CD14-positive monocyte (primary cell): Measurements from ENCODE around the gene SLC6A14. TPM values are rescaled to one million over a fixed set of nuclear protein-coding genes. Genes with fewer than 3 reads are reported as not detected.

ENCODE experiments used
- DNase-seq, 3 donors: peaks; one replicate each; pipeline ENCODE4 v3.0.0-alpha.2; 2011 to 2022
- H2AFZ ChIP-seq: 2 replicates; pipeline ENCODE4 v1.6.0; 2012; ENCODE audit warnings: mild to moderate bottlenecking, low read depth, low read length, inconsistent platforms; ENCODE audit not compliant: insufficient read depth, poor library complexity, severe bottlenecking
- H3K27ac ChIP-seq, 2 donors: 1 replicate in 1 of 2; 2 replicates in 1 of 2; pipeline ENCODE4 v1.5.1; 2012 to 2013; ENCODE audit warnings: low read length in 2 of 2, control low read depth in 1 of 2, inconsistent platforms in 1 of 2, low read depth in 1 of 2, mild to moderate bottlenecking in 1 of 2
- H3K27me3 ChIP-seq, 2 donors: one replicate each; pipeline versions ENCODE4 v1.6.0 to v1.6.1; 2011 to 2013; ENCODE audit warnings: low read length in 2 of 2; ENCODE audit not compliant: control insufficient read depth in 2 of 2, insufficient read depth in 2 of 2
- H3K36me3 ChIP-seq, 2 donors: replicated peaks in 1 of 2; 1 replicate in 1 of 2; 2 replicates in 1 of 2; pipeline versions ENCODE4 v1.5.1 to v1.6.1; 2012 to 2013; ENCODE audit warnings: low read length in 2 of 2, control low read depth in 1 of 2, inconsistent platforms in 1 of 2, mild to moderate bottlenecking in 1 of 2; ENCODE audit not compliant: insufficient read depth in 2 of 2, control insufficient read depth in 1 of 2
- H3K4me1 ChIP-seq, 2 donors: 1 replicate in 1 of 2; 2 replicates in 1 of 2; pipeline versions ENCODE4 v1.5.1 to v1.6.1; 2012 to 2013; ENCODE audit warnings: low read length in 2 of 2, control low read depth in 1 of 2, inconsistent platforms in 1 of 2, mild to moderate bottlenecking in 1 of 2, moderate library complexity in 1 of 2; ENCODE audit not compliant: insufficient read depth in 2 of 2, control insufficient read depth in 1 of 2
- H3K4me2 ChIP-seq: replicated peaks from 2 replicates; pipeline ENCODE3; 2012; ENCODE audit warnings: low read length, moderate library complexity, mild to moderate bottlenecking; ENCODE audit not compliant: poor library complexity, severe bottlenecking; ENCODE audit errors: extremely low read depth
- H3K4me3 ChIP-seq, 3 experiments: fragments of 200-600 bp in 1 of 3; sonication (generic) in 1 of 3; replicated peaks in 1 of 3; 1 replicate in 2 of 3; 2 replicates in 1 of 3; pipeline ENCODE4 v1.5.1; 2011 to 2013; ENCODE audit warnings: low read length in 3 of 3, mild to moderate bottlenecking in 3 of 3, control low read depth in 2 of 3, low read depth in 2 of 3, inconsistent platforms in 1 of 3, moderate library complexity in 1 of 3
- H3K79me2 ChIP-seq: 2 replicates; pipeline ENCODE4 v1.6.0; 2012; ENCODE audit warnings: mild to moderate bottlenecking, control low read depth, inconsistent platforms, low read length, moderate library complexity; ENCODE audit not compliant: insufficient read depth
- H3K9ac ChIP-seq: 2 replicates; pipeline ENCODE4 v1.6.0; 2017; ENCODE audit warnings: low read length, mild to moderate bottlenecking; ENCODE audit not compliant: insufficient read depth, poor library complexity, severe bottlenecking
- H3K9me3 ChIP-seq, 2 donors: replicated peaks in 1 of 2; 1 replicate in 1 of 2; 2 replicates in 1 of 2; pipeline versions ENCODE4 v1.5.1 to v1.6.1; 2012 to 2013; ENCODE audit warnings: low read length in 2 of 2, control low read depth in 1 of 2; ENCODE audit not compliant: control insufficient read depth in 1 of 2, insufficient read depth in 1 of 2
- H4K20me1 ChIP-seq: 2 replicates; pipeline ENCODE4 v1.6.0; 2012; ENCODE audit warnings: mild to moderate bottlenecking, low read length, control low read depth, moderate library complexity; ENCODE audit not compliant: insufficient read depth
- H3K27ac Mint-ChIP-seq, 7 donors: one replicate each; pipeline ENCODE4 v1.8.0; 2020; ENCODE audit warnings: mild to moderate bottlenecking in 7 of 7, mixed read lengths in 7 of 7, moderate library complexity in 6 of 7, inconsistent platforms in 2 of 7
- H3K27me3 Mint-ChIP-seq, 3 donors: one replicate each; pipeline ENCODE4 v1.8.0; 2021 to 2022; ENCODE audit warnings: low read depth in 3 of 3, mild to moderate bottlenecking in 3 of 3, mixed read lengths in 3 of 3, moderate library complexity in 3 of 3, inconsistent platforms in 1 of 3
- H3K36me3 Mint-ChIP-seq, 2 donors: one replicate each; pipeline ENCODE4 v1.8.0; 2020; ENCODE audit warnings: mixed read lengths in 2 of 2, inconsistent platforms in 1 of 2, mild to moderate bottlenecking in 1 of 2
- H3K4me1 Mint-ChIP-seq: one replicate; pipeline ENCODE4 v1.8.0; 2020; ENCODE audit warnings: mild to moderate bottlenecking, mixed read lengths
- H3K4me3 Mint-ChIP-seq, 2 donors: one replicate each; pipeline ENCODE4 v1.8.0; 2020; ENCODE audit warnings: mild to moderate bottlenecking in 2 of 2, mixed read lengths in 2 of 2, moderate library complexity in 1 of 2
- H3K9me3 Mint-ChIP-seq, 7 donors: one replicate each; pipeline ENCODE4 v1.8.0; 2020 to 2022; ENCODE audit warnings: mixed read lengths in 7 of 7, mild to moderate bottlenecking in 6 of 7, moderate library complexity in 6 of 7, inconsistent platforms in 2 of 7
- WGBS: methylation state at CpG from one replicate; pipeline ENCODE4 v1.1.5; 2013; ENCODE audit warnings: missing lambda C conversion rate; ENCODE audit not compliant: insufficient coverage; 5-methylcytosine and 5-hydroxymethylcytosine counted together
- intact Hi-C, 2 donors: fragments of 100-400 bp; cut with micrococcal nuclease; formaldehyde crosslinking; loops; one replicate each; pipeline versions ENCODE4 v1.15.0 to v1.15.1; 2023
- polyA plus RNA-seq, 3 donors: library from polyadenylated mRNA; depleted of rRNA in 1 of 3; unstranded in 2 of 3; stranded (reverse) in 1 of 3; fragments of 300-500 nt in 2 of 3; fragments of >200 nt in 1 of 3; fragmentation: Illumina TruSeq in 2 of 3; gene quantifications; 1 replicate in 2 of 3; 2 replicates in 1 of 3; pipeline ENCODE4 v1.2.3, GENCODE V29; 2012 to 2021
- TF ChIP-seq, protein P1 (sequence below): fragments of 200-600 bp; IDR thresholded peaks from one replicate; pipeline ENCODE4 v1.8.0; 2022; ENCODE audit warnings: antibody characterized with exemption, mild to moderate bottlenecking

SLC6A14 gene
- polyA plus RNA-seq, 3 donors: not detected

DNA sequence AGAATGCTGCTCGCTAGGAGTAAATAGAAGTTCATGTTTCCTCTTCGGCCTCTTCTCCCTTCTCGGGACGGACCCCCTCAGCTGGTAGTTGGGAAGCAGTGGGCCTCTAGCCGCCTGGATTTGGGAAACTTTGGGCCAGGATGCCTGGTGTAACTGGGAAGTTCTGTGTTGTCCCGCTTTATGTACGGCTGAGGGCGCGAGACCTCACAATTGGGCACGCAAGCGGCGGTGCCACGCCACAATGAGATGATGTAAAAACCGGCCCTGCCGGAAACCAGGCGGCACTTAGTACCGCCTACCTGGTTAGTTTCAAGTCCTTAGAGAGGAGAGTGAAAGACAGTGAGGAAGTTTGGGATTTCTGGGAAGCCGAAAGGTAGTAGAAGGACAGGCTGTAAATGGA, 26.4 kb downstream of the SLC6A14 start, which contains the start of gene CT83:
Gene CT83, minus strand, starts transcription at position 155 of the 400 bp plus-strand sequence. Its CDS starts 120 bp downstream, at position 35.
- Mint-ChIP-seq H3K4me1 (no peaks in the 10 kb centered on the region), H3K27me3 (peaks cover 0 to 3% (median 0%) of the 10 kb centered on the region in 3 donors), H3K4me3 (no peak within 1 kb of the TSS), H3K27ac (no peak within 1 kb of the TSS), H3K9me3 (no peaks in the 10 kb centered on the region), H3K36me3 (no peaks in the 10 kb centered on the region)
- intact Hi-C loops: no loop called here
- Histone ChIP-seq H4K20me1 (no peaks in the 10 kb centered on the region), H3K79me2 (no peaks in the 10 kb centered on the region), H3K4me3 (no peak within 1 kb of the TSS), H3K9me3 (no peaks in the 10 kb centered on the region), H3K27ac (no peak within 1 kb of the TSS), H3K4me2 (no peak within 1 kb of the TSS), H3K27me3 (no peaks in the 10 kb centered on the region), H3K36me3 (no peaks in the 10 kb centered on the region), H3K4me1 (no peaks in the 10 kb centered on the region), H2AFZ (no peak within 1 kb of the TSS), H3K9ac (no peak within 1 kb of the TSS)
- TF ChIP-seq, protein P1, sequence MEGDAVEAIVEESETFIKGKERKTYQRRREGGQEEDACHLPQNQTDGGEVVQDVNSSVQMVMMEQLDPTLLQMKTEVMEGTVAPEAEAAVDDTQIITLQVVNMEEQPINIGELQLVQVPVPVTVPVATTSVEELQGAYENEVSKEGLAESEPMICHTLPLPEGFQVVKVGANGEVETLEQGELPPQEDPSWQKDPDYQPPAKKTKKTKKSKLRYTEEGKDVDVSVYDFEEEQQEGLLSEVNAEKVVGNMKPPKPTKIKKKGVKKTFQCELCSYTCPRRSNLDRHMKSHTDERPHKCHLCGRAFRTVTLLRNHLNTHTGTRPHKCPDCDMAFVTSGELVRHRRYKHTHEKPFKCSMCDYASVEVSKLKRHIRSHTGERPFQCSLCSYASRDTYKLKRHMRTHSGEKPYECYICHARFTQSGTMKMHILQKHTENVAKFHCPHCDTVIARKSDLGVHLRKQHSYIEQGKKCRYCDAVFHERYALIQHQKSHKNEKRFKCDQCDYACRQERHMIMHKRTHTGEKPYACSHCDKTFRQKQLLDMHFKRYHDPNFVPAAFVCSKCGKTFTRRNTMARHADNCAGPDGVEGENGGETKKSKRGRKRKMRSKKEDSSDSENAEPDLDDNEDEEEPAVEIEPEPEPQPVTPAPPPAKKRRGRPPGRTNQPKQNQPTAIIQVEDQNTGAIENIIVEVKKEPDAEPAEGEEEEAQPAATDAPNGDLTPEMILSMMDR: no peak
- no peak for DNase-seq
- WGBS: 100% methylated on average over 3 of the region's 18 CpGs

- H3K4me3 Mint-ChIP-seq: no peak overlapping the region
- no peaks in the 10 kb centered on the region for H3K36me3 Mint-ChIP-seq
- no peaks in the 10 kb centered on the region for H3K27me3 ChIP-seq
- no peaks in the 10 kb centered on the region for H4K20me1 ChIP-seq
- H3K36me3 ChIP-seq: no peaks in the 10 kb centered on the region
- intact Hi-C loops: no loop called here
- no peak for DNase-seq
- no peak overlapping the region for H3K9ac ChIP-seq
- H3K9me3 ChIP-seq: no peaks in the 10 kb centered on the region
- H3K27ac ChIP-seq: no peak overlapping the region
- no peaks in the 10 kb centered on the region for H3K4me1 ChIP-seq
- H3K4me1 Mint-ChIP-seq: no peaks in the 10 kb centered on the region
- H2AFZ ChIP-seq: no peak overlapping the region
- WGBS: no CpG with 5 or more reads among the region's 2 CpGs
- no peak overlapping the region for H3K27ac Mint-ChIP-seq
- TF ChIP-seq, protein P1: no peak
- no peaks in the 10 kb centered on the region for H3K79me2 ChIP-seq
- no peak overlapping the region for H3K4me3 ChIP-seq
- peaks cover 0 to 2% (median 0%) of the 10 kb centered on the region in 3 donors for H3K27me3 Mint-ChIP-seq
- H3K9me3 Mint-ChIP-seq: peaks cover 0 to 4% (median 2%) of the 10 kb centered on the region in 7 donors
- H3K4me2 ChIP-seq: no peak overlapping the region
Measured at GRCh38 chrX:116480059-116480458, 43.7 kb downstream of the SLC6A14 start.
